ENCODE data around the gene AP2B1.
"Not testable (repeated sequence)": the region's sequence is repeated elsewhere in the genome, so short reads cannot be mapped to it uniquely, and the experiment has no call there.

Gene AP2B1

DNA sequence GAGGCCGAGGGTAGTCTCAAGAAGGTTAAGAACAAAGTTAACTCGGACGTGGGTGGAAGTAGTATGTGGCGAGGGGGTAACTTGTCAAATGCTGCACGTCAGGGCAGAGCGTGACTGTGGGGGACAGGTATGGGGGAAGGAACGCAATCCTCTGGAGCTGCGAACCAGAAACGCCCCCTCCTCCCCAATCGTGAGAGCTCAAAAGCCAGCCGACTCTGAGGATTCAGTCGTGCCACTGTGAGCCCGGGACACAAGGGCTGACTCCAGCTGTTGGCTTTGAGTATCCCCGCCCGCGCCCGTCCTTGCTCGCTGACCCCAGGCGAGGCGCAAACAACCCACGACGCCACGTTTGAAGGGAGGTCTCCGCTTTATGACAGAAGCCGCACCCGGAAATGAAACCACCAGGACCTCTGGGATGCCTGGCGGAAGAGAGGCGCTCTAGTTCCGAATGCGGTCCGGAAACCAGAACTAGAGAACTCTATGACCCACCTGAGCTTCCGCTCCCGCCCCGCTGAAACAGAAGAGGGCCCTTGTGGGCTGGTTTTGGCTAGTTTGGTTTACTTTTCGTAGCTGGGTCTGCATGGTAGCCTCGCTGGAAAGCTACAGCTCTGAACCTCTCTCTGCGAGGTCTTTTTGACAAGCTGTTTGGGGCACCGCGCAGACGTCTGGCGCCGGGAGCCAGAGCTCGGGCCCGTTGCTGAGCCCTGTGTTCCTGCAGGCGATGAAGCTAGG is 8.8 kb upstream of the AP2B1 start, which contains the start of gene PEX12:
PEX12 (minus strand) TSS at position 375 of the 732 bp plus-strand sequence. CDS start 550 bp downstream, outside the sequence.
- peak; percentile 88 for DNase-seq

DNA sequence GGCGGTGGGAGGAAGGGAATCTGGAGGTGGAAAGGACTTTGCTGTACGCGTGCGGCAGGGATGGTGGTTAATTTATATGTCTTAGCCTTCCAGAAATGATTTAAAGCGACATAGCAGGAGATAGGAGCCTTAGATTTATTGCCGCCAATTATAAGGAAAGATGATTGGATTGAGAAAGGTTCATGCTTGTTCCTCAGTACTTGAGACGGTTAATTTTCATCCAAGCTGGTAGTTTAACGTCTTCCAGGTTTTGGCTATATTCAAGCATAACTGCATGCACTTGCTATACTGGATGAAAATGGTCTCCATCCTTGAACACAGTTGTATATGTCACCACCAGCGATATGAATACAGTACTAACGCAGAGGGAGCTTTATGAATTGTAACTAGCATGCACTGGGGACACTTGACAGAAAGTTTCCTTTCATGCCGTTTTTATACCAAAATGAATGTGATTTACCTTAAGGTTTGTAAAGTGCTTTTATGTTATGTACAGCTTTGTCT is 8.1 kb upstream of the AP2B1 start:
- DNase-seq = no peak

GRCh38 chr17:35584061-35584460 is 3.1 kb upstream of the AP2B1 start:
- DNase-seq = no peak

DNA sequence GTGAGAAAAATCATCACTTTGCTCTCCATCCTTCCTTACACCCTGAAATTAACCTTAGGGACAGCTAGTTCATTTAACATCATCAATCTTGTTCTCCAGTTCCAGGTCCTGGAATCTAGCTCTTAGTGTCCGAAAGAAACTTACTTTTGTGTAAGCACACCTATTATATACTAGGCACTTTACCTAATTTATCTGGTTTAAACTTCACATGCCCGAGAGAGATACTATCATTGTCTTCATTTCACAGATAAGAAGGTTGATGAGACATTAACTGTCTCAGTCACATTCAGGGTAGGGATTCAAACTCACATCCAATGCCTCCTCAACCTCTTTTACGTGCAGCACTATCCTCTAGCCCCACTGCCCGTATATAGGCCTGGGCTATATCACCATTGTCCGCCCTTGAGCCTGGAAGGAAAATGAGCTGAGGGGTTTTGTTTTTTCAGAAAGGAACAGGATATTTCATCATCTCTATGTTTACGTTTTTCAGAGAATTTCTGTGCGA is 501 bp upstream of the AP2B1 start:
- peak; percentile 61 for DNase-seq

DNA sequence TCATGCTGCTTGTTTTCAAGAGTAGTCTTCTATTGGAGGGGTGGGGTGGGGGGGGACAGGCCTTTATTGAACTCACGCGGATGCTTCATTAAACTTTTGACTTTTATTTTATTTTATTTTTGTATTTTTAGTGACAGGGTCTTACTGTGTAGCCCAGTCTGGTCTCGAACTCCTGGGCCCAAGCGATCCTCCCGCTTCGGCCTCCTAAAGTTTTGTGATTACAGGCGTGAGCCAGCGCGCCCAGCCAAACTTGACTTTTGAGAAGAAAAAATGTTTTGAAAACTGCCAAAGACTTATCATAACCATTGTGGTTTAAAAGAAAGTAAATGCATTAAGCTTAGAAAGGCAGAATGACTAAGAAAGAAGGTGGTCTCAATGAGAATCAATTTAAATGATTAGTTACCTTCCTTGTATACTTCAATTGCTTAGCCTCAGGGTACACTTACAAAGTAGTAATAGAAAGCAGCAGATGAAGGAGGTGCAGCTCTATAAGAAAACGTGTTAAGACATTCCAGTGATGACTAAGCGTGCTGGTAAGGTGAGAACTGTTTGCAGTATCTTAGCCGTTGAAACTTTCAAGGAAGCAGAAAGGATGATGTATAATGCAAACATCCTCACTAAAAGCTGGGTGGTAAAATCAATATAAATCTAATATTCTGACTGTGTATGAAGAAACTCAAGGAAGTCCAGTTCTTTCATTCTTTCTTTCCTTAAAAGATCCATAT is 1.2 kb downstream of the AP2B1 start:
- DNase-seq = no peak

DNA sequence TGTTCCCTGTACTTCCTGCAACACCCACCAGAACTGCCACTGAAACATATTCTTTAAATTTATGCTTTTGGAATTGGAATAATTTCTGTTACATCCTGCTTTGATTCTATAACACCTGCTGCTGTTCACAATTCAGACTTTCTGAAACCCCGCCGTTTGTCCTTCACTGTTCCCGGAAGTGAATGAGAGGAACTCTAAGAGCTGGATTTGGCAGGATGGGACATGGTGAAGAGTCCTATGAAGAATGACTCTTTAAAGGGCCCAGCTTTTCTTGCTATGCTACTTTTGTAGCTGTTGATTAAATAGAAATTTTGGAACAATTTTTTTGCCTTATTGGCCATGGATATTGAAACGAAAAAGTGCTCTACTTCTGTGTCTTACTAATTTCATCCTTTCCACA is 8.9 kb downstream of the AP2B1 start:
- DNase-seq = no peak

DNA sequence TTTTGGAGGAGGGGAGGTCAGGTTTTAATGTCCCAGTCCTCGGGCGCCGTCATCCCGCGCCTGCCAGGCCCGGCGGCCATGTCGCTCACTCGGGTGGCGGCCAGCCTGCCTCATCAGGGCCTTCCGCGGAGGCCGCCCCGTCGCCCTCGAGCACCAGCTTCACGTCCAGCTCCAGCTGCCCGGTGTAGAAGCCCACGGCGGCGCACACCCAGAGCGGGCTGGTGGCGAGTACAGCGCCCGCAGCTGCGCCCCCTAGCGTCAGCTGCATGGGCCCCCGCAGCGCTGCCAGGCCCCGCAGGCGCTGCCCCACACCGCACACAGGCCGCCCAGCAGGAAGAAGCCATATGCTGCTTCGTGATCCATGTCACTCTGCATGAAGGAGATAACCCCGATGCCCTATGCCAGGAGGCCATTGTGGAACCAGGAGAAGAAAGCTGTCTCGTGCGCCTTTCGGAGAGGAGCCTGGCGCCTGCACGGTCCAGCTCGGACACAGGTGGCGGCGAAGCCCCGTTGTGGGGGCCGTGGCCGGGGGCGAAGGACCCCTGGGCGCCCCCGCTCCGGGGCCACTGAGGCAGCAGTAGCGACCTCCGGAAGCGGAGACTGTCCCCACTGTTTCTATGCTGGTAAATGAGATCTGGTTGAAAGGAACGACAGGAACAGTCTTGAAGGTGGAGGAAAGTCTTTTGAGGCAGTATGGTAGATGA is 9.6 kb downstream of the AP2B1 start:
- no peak for DNase-seq

DNA sequence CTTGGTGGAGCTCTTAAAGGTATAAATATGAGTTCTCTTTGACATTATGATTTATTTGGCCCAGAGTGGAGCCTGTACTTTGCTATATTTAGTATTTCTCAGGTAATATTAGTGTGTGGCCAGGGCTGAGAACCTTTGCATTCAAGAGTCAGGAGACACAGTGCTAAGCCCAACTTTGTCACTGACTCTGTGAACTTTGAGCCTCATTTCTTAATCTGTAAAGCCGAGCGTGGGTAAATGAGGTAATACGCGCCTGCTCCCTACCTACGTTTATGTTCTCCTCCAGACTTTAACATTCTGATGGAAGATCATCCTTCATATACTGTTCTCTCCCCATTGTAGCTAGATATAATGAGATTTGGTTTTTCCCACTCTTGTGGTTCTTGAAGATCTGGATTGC is 10.5 kb downstream of the AP2B1 start:
- no peak for DNase-seq

GRCh38 chr17:35603674-35604073 is 16.6 kb downstream of the AP2B1 start:
- DNase-seq = no peak

- no peak for DNase-seq
Measured at GRCh38 chr17:35605678-35606077, 18.6 kb downstream of the AP2B1 start.

DNA sequence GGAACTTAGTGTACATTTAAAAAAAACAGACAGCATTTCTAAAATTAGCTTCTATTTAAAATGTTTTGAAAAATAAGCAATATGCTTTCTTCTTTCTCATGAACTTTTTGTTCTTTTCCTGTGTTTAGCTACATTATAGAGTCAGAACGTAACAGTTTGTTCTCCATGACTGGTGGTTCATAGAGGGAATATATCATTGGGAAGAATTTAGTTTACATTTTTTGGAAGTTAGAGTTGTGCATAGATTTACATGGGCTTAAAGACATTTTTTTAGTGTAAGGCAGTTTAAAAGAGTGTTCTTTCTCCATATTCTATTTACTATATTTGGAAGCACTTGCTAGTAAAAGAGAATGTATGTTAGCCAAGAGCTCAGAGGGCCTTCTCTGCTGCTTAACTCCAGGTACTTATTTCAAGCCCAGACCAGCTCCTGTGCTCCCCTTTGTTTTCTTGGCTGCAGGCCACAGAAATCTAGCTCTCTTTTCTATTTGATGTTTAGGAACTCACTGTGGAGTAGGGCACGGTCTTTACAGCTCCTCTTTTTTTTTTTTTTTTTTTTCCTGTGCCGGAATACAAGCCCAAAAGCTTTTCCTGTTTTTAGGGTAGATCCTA is 20.2 kb downstream of the AP2B1 start:
- no peak for DNase-seq

DNA sequence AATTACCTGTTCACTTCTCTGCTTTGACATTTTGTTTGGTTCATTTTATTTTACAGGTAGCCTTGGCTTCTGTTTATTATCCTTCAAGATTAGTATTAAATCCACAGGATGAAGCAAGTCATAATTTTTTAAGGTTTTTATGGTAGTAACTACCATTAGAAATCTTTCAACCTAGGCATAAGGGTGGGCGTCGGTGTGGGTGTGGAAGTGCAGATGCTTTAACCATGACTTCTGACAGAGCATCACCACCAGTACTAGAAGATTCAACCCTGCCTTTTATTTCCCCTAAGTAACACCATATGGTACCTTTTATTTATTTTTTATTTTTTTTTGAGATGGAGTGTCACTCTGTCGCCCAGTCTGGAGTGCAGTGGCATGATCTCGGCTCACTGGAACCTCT is 22.7 kb downstream of the AP2B1 start:
- no peak for DNase-seq

DNA sequence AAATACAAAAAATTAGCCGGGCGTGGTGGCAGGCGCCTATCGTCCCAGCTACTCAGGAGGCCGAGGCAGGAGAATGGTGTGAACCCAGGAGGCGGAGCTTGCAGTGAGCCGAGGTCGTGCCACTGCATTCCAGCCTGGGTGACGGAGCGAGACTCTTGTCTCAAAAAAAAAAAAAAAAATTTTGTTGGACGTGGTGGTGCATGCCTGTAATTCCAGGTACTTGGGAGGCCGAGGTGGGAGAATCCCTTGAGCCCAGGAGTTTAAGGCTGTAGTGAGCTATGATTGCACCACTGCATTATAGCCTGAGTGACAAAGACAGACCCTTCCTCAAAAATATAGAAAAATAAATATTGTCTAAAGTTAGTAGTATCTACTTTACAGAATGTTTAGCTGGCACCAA is 23.6 kb downstream of the AP2B1 start:
- DNase-seq = not testable (repeated sequence)

DNA sequence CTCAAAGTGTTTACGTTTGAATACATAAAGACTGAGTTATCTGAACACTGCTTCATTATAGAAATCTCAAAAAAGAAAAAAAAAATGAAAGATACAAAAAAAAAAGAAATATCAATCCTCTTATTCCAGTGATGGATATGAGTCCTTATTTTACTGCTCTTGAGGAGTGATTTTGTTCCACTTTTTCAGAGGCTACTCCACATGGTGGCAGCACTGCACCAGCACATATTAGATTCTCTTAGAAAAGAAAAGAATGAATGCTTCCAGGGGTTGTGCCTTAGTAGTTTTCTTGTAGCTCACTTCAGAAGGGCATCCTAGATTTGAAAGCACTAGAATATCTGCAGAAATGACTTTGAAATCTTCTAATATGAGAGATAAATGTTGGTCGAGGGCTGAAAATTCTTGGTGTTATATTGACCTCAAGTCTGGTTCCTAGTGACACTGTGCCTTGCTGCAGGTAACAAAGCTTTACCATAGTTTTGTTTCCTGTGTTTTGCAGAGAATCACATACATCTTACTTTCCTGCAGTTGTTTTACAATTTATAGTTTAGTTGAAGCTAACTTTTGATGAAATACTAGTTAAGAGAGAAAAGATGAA is 25.9 kb downstream of the AP2B1 start:
- no peak for DNase-seq

GRCh38 chr17:35614810-35615209 is 27.7 kb downstream of the AP2B1 start:
- no peak for DNase-seq

DNA sequence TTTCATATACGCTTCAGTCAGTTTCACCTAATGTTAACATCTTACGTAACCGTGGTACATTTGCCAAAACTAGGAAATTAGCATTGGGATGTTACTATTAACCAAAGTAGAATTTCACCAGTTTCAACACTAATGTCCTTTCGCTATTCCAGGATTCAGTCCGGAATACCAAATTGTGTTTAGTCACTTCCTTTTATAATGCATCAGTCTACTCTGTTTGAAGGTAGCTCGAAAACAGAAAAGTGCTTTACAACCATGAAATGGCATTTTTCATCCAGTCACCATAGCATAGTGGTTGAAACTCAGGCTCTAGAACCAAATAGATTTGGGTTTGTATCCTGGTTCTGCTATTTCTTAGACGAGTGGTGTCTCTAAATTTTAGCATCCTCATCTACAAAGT is 29.4 kb downstream of the AP2B1 start:
- DNase-seq = no peak

DNA sequence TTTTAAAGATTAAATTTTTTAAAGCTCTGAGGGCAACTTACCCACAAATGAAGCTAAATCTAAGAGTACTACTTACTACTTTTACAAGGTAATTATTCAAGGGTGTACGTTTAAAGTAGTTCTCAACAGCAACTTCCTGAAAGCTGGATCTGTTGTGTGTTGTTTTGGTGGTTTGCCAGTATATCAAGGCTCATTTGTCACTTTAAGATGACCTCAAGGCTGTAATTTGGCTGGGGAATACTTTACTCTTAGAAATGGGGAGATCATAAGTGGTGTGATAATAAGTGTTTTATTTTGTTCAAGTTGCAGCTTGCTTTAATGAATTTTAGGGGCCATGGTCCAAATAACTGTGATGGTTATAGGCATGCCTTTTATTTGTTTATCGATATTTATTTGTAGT is 30.4 kb downstream of the AP2B1 start:
- no peak for DNase-seq

DNA sequence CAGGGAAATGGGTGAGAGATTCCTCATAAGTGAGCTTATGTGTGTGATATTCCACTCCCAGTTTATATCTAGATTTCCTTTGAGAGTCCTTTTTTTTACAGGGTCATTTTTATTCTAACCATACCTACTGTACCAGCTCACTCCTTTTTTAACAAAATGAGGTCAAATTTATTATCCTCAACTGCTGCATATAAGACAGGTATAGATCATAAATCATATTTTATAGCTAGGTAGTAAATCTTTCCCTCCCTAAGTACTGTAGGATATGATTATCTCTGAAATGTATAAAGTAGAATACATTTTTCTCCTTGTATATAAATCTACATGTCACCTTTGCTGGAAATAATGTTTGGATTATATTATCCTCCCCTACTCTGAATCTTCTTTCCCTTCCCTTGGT is 31.5 kb downstream of the AP2B1 start:
- DNase-seq = no peak

DNA sequence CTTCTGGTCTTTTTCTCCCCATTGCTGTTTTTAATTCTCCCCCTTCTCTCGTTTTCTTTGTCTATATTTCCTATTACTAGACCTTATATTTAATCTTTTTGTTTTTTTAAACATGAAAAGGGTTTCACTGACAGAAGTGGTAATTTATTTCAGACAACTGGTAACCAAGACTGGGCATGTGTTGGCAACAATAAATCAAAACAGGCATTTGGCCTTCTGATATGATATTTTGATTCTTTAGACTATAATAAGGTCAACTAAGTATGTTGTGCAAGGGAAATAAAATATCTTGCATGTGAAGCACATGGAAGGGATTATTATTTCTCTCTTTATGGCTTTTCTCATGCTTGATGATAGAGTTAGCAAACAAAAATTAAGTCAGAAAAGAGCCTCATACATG is 34.6 kb downstream of the AP2B1 start:
- DNase-seq = no peak

GRCh38 chr17:35627417-35627816 is 40.3 kb downstream of the AP2B1 start:
- no peak for DNase-seq

GRCh38 chr17:35630530-35631148 is 43.5 kb downstream of the AP2B1 start:
- no peak for DNase-seq

DNA sequence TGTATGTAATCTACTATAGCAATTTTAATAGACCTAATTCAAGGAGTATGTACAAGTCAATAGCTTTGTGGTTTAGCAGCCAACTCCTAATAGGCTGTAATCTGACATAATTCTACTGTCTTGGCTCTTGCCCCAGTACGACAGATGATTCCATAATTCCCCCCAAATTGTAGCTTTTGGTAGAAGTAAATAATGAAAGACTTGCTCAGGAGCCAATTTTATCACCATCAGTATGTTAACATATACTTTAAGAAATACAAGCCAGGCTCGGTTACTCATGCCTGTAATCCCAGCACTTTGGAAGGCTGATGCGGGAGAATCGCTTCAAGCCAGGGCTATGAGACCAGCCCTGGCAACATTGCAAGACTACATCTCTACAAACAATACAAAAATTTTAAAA is 53.9 kb downstream of the AP2B1 start:
- no peak for DNase-seq

Data from activated CD8-positive, alpha-beta memory T cell treated with anti-CD3 and anti-CD28 coated beads, Interleukin-2, amount 50 U/mL, for 48 hours (primary cell).